PC-3 (cell line): ENCODE results near the gene PALB2.

Experiments
- CTCF ChIP-seq: fragments of 300-600 bp; sonication (generic); conservative IDR thresholded peaks from 2 replicates; pipeline ENCODE4 v1.5.1; 2017; ENCODE audit warnings: antibody characterized with exemption, low read depth, mild to moderate bottlenecking, low read length
- EZH2 ChIP-seq: fragments of 300-600 bp; sonication (generic); IDR thresholded peaks from one replicate; pipeline ENCODE4 v1.6.1; 2017; ENCODE audit warnings: antibody characterized with exemption, mild to moderate bottlenecking, low read length; ENCODE audit not compliant: unreplicated experiment
- EZH2phosphoT487 ChIP-seq: fragments of 300-600 bp; sonication (generic); IDR thresholded peaks from 2 replicates; pipeline ENCODE4 v1.6.1; 2018; ENCODE audit warnings: mild to moderate bottlenecking, antibody characterized with exemption, low read length, borderline replicate concordance

DNA sequence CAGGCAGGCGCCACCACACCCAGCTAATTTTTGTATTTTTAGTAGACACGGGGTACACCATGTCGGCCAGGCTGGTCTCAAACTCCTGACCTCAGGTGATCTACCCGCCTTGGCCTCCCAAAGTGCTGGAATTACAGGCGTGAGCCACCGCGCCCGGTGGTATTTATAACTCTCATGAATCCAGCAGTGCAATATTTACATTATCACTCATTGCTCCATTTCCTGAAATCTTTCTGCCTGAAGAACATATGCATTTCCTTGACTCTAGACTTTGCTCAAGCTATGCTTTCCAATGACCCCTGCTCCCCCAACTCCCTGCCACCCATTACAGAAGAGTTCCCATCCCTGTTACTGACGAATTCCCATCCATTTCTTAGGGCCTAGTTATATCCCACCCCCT, 25.3 kb downstream of the PALB2 start:
- no peak for TF ChIP-seq CTCF
- no peak for TF ChIP-seq EZH2
- no peak for TF ChIP-seq EZH2phosphoT487
